ENCODE measurements around the gene LRCH1.
A peak's percentile ranks its signal among the peaks of the same experiment; 100 is the strongest.

Gene LRCH1

DNA sequence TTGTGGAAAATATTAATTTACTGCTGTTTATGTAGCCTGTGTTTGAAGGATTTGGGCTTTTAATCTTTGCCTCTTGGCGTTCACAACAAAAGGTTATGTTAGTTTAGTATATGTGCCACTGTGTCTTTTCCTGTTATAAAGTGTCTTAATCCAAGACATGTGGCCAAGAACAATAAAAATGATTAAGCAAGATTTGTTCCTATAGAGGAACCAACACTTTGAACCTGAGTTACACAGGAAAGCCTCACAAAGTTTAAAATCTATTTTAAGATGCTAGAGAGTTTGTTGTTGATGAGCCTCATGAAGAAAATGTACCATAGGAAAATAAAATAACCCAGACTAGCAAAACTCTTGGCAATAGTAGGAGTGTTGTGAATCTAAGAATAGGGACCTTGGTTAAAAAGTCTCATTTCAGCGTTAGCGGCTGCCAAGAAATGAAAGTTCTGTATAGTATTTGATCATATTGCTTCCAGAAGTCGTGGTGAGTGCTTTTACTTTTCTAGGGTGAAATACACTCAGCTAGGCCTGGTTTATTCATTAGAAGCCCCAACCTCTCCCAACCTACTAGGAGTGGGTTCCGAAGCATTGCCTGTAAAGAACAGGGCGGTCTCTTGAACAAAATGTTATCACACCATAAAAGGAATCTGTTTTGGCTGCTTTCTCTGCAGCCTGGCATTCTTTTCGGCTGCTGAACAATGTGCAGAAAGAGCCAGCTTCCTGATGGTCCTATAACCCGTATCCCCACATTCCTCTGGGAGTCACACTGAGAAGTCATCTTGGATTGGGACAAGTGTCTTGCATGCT, 102.6 kb downstream of the LRCH1 start:
- H3K27me3 Mint-ChIP-seq, result no peaks in the 10 kb centered on the region
- peaks cover 45% of the 10 kb centered on the region for H3K4me1 Mint-ChIP-seq (ENCODE audit: low read depth)
- no peaks in the 10 kb centered on the region for H3K9me3 Mint-ChIP-seq
- no peak overlapping the region for H3K27ac Mint-ChIP-seq
- H3K36me3 Mint-ChIP-seq (ENCODE audit: low read depth), result peaks cover 16% of the 10 kb centered on the region
- H3K4me3 Mint-ChIP-seq, result peak overlapping the region; percentile 23

DNA sequence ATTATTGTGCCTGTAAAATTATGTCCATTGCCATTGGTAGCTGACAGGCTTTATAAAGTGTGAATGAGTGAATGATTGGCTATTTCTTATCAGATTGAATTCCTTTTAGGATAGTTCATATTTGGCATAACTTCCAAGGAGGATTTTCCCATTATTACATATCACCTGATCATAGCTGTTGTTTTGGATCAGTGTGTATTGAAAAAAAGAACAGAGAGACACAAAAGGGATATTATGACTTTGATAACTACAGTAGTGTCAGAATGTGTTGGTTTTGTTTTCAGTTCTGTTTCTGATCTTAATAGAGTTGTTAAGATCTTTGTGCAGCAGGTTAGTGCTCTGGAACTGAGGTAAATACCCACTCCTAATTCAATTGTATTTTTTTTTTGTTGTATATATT, 103.8 kb downstream of the LRCH1 start:
- no peak overlapping the region for H3K27ac Mint-ChIP-seq
- H3K9me3 Mint-ChIP-seq, result no peaks in the 10 kb centered on the region
- peaks cover 40% of the 10 kb centered on the region for H3K4me1 Mint-ChIP-seq (ENCODE audit: low read depth)
- no peaks in the 10 kb centered on the region for H3K27me3 Mint-ChIP-seq
- peaks cover 11% of the 10 kb centered on the region for H3K36me3 Mint-ChIP-seq (ENCODE audit: low read depth)
- no peak overlapping the region for H3K4me3 Mint-ChIP-seq

DNA sequence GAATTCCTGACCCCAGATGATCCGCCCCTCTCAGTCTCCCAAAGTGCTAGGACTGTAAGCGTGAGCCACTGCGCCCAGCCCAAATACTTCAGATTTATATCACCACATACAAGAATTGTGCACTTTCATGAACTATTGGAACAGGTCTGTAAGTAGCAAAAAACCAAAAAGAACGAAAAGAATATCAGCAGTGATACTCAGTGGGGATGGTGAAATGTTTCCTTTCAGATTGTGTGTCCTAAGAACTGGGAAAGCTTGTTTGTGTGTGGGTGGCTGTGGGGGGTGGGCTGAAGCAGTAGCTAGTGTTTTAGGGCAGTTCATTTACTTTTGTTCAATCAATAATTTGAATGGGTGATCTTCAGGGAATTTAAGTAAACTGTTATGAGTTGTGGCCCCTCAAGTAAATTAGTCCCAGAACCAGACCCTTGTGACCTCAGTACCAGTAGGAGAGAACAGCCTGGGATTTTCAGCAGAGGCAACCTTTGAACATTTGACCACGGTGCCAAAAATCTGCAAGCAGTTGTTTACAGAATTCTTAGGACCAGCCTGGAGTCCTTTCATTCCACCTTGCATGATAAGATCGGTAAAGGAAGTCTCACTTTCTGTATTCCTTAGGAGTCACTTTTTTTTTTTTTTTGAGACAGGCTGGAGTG, 106.6 kb downstream of the LRCH1 start:
- H3K27me3 Mint-ChIP-seq, result no peaks in the 10 kb centered on the region
- no peaks in the 10 kb centered on the region for H3K9me3 Mint-ChIP-seq
- H3K27ac Mint-ChIP-seq, result no peak overlapping the region
- no peak overlapping the region for H3K4me3 Mint-ChIP-seq
- peaks cover 5% of the 10 kb centered on the region for H3K36me3 Mint-ChIP-seq (ENCODE audit: low read depth)
- H3K4me1 Mint-ChIP-seq (ENCODE audit: low read depth), result peaks cover 57% of the 10 kb centered on the region

DNA sequence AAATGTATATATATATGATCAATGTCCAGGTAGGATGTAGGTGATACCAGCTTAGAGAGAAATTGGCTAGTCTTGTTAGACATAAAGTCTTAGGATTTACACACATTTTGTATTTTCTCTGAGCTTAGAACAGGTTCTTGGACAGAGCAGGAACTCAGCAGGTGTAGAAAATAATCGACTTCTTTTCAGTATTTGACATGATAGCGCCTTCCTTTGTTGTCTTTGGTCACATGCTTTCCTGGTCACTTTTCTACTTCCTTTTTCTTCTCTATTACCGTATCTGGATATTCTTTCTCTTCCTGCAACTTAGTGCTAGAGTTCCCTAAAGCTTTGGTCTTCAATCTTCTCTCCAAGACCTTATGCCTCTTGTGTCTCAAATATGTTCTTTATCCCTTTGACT, 107.4 kb downstream of the LRCH1 start:
- Mint-ChIP-seq H3K27ac (no peak overlapping the region), H3K27me3 (no peaks in the 10 kb centered on the region), H3K9me3 (no peaks in the 10 kb centered on the region), H3K36me3 (ENCODE audit: low read depth) (peaks cover 5% of the 10 kb centered on the region), H3K4me1 (ENCODE audit: low read depth) (peaks cover 54% of the 10 kb centered on the region), H3K4me3 (no peak overlapping the region)

DNA sequence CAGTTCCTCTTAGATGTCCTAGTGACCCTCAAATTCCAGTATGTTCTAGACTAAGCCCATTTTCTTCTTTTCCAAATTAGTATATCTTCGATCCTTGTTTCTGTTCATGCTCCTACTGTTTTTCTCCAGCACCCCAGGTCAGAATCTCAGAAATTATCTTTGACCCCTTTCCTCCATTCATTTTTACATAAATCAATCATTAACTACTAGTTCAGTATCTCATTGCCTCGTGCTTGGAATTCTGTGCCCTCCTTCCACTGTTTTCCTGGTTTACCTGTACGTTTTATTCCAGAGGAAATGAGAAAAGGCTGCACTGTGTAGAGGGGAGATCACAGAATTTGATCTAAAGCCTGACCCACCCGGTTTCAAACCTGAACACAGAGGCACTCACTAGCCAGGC, 107.9 kb downstream of the LRCH1 start:
- Mint-ChIP-seq H3K4me3 (no peak overlapping the region), H3K9me3 (no peaks in the 10 kb centered on the region)

DNA sequence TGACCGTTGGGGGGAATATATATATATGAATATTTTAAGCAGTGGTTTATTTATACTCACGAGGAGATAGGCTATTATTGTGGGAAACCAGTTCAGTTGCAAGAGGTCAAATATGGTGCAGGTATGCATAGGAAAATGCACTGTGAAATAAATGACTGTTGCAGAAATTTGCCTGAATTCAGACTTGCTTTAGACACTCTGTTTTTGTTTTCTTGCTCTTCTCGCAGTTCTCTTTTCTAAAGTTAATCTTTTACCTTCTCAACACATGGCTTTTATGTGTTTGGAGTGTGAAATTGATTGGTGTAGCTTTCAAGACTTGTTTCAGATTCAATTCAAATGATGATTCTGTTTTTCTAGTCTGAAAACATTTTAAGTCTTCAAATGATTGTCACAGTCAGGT, 109.7 kb downstream of the LRCH1 start:
- peaks cover 56% of the 10 kb centered on the region for H3K4me1 Mint-ChIP-seq (ENCODE audit: low read depth)
- H3K4me3 Mint-ChIP-seq, result no peak overlapping the region
- H3K36me3 Mint-ChIP-seq (ENCODE audit: low read depth), result peaks cover 5% of the 10 kb centered on the region
- no peak overlapping the region for H3K27ac Mint-ChIP-seq
- H3K27me3 Mint-ChIP-seq, result no peaks in the 10 kb centered on the region
- H3K9me3 Mint-ChIP-seq, result no peaks in the 10 kb centered on the region

More for the DNA sequence above, 107.9 kb downstream of the LRCH1 start:
- no peaks in the 10 kb centered on the region for H3K27me3 Mint-ChIP-seq
- peaks cover 54% of the 10 kb centered on the region for H3K4me1 Mint-ChIP-seq (ENCODE audit: low read depth)
- H3K27ac Mint-ChIP-seq, result no peak overlapping the region
- H3K36me3 Mint-ChIP-seq (ENCODE audit: low read depth), result peaks cover 5% of the 10 kb centered on the region

DNA sequence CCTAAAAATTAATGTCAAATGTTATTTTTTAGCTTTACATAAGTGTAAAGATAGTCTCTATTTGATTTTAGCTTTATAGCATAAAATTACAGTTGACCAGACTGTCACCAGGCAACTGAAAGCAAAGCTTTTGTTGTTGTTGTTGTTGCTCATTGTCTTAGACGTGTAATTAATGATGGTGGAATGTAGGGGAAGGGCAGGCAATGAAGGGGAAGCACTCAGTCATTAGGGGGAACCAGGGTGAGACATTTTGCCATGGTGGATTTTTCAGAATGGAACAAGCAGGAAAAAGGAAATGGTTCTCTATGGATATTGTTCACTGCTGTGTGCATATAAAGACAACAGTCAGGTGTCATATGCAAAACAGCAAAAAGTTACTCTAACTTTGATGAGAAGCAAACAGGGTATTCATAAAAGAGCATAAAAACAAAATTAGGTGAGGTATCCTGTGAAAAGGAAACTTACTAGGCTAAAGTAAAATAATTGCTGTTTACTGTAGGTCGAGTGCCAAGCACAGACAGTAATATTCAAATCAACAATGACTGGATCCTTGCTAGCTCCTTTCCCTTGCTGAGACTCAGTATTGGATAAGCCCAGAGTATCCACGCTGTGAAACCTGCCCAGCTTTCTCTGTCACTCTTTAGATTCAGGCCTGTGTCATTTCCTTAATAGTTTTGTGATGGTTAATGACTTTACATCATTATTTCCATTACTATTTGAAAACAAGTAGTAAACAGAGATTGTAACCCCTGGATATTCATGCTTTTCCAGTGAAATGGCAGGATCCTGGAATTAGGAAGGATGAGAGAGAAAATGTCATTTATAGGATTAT, 110.5 kb downstream of the LRCH1 start:
- Mint-ChIP-seq H3K9me3 (no peaks in the 10 kb centered on the region), H3K27me3 (no peaks in the 10 kb centered on the region), H3K36me3 (ENCODE audit: low read depth) (peaks cover 5% of the 10 kb centered on the region), H3K27ac (peak overlapping the region; percentile 64), H3K4me1 (ENCODE audit: low read depth) (peaks cover 61% of the 10 kb centered on the region), H3K4me3 (no peak overlapping the region)

DNA sequence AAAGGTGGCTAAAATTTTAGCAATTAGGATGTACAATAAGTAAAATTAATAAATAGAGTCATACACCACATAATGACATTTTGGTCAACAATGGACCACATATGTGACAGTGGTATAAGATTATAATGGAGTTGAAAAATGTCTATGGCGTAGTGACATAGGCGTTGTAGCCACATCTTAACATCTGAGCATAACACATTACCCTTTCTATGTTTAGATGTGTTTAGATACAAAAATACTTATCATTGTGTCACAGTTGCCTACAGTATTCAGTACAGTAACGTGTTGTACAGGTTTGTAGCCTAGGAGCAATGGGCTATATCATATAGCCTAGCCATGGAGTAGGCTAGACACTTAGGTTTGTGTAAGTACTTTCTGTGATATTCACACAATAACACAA, 111.2 kb downstream of the LRCH1 start:
- Mint-ChIP-seq H3K27me3 (no peaks in the 10 kb centered on the region), H3K27ac (no peak overlapping the region)

DNA sequence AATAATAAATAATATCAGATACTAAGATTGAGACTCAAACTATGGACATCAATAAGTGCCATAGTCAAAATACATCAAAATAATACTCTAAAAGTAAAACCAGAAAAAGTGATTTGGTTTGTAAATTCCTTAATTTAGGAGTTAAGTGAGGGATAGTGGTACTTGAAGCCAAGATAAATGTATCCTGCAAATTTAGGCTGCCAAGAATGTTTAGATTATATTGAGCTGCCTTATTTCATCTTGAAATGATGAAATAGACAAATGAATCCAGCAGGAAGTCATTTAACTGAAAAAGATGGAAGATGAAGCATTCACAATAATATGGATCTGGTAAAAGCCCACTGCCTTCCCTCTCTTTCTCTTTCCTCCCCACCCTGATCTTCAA, 112.3 kb downstream of the LRCH1 start:
- Mint-ChIP-seq H3K4me3 (no peak overlapping the region), H3K27ac (peak overlapping the region; percentile 17), H3K9me3 (no peaks in the 10 kb centered on the region), H3K27me3 (no peaks in the 10 kb centered on the region), H3K36me3 (ENCODE audit: low read depth) (peaks cover 18% of the 10 kb centered on the region), H3K4me1 (ENCODE audit: low read depth) (peaks cover 72% of the 10 kb centered on the region)

More for the DNA sequence above, 111.2 kb downstream of the LRCH1 start:
- Mint-ChIP-seq H3K9me3 (no peaks in the 10 kb centered on the region), H3K4me3 (no peak overlapping the region), H3K4me1 (ENCODE audit: low read depth) (peaks cover 68% of the 10 kb centered on the region), H3K36me3 (ENCODE audit: low read depth) (peaks cover 8% of the 10 kb centered on the region)

DNA sequence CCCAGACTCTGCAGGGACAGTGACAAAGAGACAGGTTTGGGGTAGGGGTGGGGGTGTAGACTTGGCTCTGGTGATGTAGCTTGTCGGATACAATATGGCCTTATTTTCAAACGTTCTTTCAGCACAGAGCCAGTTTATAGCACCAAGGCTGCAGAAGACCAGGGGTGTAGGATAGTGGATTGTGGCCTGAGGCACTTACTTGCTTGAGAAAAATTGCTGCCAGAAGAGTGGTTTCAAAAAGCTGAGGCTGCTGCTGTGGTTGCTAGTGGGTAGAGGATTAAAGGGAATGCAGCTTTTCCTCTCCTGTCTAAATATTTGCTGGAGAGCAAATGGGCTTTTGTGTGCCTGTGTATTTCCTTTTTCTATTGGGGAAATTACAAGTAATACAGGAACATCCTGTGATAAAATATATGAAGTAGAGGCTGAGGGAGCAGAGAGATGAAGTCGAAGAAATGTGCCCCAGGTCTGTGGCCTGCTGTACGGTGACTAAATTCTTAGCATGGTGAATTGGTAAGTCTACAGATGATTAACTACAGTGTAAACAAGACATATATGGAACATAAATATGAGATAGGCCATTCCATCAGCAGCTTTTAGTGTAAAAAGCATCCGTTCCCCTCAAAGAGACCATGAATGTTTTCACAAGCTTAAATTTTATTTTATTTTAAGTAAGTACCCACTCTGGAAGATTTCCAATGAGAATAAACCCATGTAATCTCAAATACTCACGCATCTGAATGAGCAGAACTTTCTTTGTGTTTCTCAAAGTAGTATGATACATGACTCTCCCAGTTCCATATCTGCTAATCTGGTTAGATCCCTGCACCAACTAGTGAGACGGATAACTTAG, 112.9 kb downstream of the LRCH1 start:
- peaks cover 19% of the 10 kb centered on the region for H3K36me3 Mint-ChIP-seq (ENCODE audit: low read depth)
- H3K9me3 Mint-ChIP-seq, result no peaks in the 10 kb centered on the region
- H3K4me1 Mint-ChIP-seq (ENCODE audit: low read depth), result peaks cover 67% of the 10 kb centered on the region
- no peaks in the 10 kb centered on the region for H3K27me3 Mint-ChIP-seq
- no peak overlapping the region for H3K4me3 Mint-ChIP-seq
- H3K27ac Mint-ChIP-seq, result peak overlapping the region; percentile 80

DNA sequence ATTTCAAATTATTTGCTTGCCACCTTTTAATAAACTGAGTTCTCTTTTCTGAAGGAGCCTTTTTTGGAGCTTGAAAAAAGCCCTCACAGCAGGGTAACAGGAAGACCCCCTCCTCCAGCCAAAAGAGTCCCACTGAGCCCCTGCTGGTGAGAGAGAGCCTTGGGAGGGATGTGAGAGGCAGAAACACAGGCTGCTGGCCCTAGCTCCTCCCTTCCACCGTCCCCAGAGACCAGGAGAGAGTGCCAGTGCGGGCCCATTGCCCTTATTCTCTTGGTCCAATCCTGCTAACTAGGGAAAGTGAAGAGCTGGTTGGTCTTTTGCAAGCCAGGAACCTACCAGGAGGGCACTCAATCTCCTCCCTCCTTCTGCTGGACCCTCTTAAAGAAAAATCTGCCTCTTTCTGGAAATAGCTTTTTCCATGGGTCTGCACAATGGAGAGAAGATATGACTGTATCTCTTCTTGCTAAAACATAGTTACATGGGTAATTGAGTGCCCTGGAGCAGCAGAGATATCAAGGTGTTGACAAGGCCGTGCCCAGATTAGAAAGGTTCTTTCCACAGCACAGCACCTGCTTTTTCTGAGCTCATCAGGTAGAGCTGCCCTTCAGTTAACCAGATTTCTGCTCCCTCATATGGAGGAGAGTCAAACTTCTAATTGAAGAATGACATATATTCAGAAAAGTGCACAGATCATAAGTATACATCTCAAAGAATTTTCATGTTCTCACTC, 113.9 kb downstream of the LRCH1 start:
- Mint-ChIP-seq H3K4me1 (ENCODE audit: low read depth) (peaks cover 72% of the 10 kb centered on the region), H3K4me3 (peak overlapping the region; percentile 68), H3K36me3 (ENCODE audit: low read depth) (peaks cover 27% of the 10 kb centered on the region), H3K9me3 (no peaks in the 10 kb centered on the region), H3K27me3 (no peaks in the 10 kb centered on the region), H3K27ac (peak overlapping the region; percentile 80)

DNA sequence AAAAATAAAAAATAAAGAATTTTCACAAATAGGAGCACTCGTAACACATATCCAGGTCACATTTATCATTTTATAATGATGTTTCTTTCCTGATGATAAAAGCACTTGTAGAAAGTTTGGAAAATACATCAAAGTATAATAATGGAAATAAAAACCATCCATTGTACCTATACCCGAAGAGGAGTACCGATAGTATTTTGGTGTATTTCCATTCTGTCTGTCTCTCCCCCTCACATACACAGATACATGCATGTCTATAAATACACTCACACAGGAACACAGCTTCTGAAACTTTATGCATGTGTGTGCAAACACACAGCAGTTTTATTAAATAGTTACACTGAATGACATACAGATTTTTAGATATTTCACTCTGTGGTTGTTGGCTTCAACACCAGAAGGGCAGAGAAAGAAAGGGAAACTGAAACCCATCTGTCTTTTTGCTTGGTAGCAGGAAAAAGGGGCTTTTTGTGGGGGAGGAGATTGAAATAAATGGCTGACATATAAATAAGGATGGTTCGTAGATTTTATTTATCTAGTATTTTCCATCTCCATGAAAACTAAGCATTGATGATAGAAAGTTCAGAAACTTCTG, 114.8 kb downstream of the LRCH1 start:
- H3K4me3 Mint-ChIP-seq, result peak overlapping the region; percentile 86
- peaks cover 66% of the 10 kb centered on the region for H3K4me1 Mint-ChIP-seq (ENCODE audit: low read depth)
- H3K27ac Mint-ChIP-seq, result peak overlapping the region; percentile 87
- no peaks in the 10 kb centered on the region for H3K27me3 Mint-ChIP-seq
- H3K36me3 Mint-ChIP-seq (ENCODE audit: low read depth), result peaks cover 36% of the 10 kb centered on the region
- no peaks in the 10 kb centered on the region for H3K9me3 Mint-ChIP-seq

DNA sequence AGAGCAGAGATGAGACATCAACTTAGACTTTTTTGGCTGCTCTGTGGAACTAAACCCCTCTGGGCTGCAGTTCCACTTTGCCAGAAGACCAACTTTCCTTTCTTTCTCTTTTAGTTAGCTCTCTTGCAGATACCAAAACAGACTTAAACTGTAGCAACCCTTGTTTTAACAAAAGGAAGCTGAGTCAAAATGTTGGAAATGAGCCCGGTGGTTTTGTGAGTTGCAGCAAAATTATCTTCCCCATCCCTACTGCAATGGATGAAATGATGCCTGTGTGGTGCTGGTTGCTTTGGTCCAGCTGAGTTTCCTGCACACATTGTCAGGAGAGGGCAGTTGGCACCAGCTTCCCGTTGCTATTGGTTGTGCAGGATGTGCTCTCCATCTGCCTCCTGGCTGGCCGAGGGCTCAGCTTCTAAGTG, 115.3 kb downstream of the LRCH1 start:
- Mint-ChIP-seq H3K27ac (peak overlapping the region; percentile 87), H3K4me3 (peak overlapping the region; percentile 86), H3K27me3 (no peaks in the 10 kb centered on the region), H3K9me3 (no peaks in the 10 kb centered on the region), H3K4me1 (ENCODE audit: low read depth) (peaks cover 60% of the 10 kb centered on the region), H3K36me3 (ENCODE audit: low read depth) (peaks cover 41% of the 10 kb centered on the region)

Measured in stimulated activated naive CD8-positive, alpha-beta T cell treated with anti-CD3 and anti-CD28 coated beads, Interleukin-15, Interleukin-2, amounts not matched to agents 100 ng/mL and 50 ng/mL, for 24 hours (primary cell).